CD4-positive, alpha-beta T cell treated with Interleukin-17A for 1 hour (primary cell): ENCODE measurements around the gene IL13RA2.

Experiments used
- DNase-seq: peaks from one replicate; pipeline ENCODE4 v3.0.0-alpha.2; 2020

The IL13RA2 gene

DNA sequence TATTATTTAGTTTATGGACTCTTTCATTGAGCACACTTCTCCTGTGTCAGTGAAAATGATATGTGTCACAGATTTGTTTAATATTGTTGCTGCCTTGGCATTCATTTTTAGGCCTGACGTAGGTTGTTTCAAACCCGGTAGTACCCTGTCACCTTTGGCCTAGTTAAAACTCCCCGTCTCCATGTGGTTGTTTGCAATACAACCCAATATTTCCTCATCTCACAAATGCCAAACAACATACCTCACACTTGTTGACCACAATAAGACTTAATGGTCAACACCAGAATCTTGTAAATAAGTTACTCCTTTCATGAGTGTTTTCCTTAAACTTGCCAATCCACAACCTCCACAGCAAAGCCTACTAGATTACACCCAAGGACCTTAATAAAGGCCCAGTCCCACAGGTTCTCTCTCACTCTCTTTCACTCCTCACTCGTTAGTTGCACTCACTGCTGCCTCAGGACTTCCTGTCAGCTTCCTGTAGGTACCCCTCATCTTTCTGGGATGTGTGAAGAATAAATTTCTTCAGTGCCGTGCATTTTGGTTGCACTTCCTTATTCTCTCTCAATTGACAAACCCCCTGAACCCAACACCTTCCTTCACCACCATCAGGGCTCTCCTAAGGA, 31.3 kb downstream of the IL13RA2 start:
- no peak for DNase-seq

GRCh38 chrX:114976292-114976691, 41.1 kb downstream of the IL13RA2 start:
- DNase-seq = no peak

GRCh38 chrX:114973013-114973412, 44.4 kb downstream of the IL13RA2 start:
- DNase-seq = no peak

DNA sequence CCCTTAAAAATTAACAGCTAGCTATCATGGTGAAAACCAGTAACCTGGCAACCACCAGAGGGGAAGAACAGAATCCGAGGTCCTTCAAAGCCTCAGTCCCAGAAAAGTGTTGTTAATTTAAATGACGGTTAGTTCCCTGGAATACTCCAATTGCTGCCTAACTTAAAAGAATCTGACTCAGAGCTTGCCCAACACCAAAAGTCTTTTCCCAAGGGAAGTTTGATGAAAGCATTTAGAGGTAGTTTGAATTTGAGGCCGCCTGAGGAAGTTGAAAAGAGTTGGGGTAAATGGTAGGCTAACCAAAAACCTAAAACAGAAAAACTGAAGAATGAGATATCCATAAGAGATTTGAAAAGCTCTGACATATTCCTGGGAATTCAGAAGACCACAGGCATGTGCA, 46.6 kb downstream of the IL13RA2 start:
- DNase-seq = no peak

DNA sequence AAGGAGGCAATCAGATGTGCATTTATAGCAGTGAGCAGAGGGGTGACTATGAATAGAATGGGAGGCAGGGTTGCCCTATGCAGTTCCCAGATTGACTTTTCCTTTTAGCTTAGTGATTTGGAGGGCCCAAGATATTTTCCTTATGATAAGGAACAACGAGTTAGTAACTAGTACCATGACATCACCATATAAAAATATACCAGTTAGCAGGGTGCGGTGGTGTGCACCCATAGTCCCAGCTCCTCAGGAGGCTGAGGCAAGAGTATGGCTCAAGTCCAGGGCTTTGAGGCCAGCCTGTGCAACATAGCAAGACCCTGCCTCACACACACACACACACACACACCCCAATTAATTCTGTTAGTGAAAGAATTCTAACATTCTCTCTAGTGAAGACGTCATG, 53.0 kb downstream of the IL13RA2 start:
- DNase-seq = no peak

DNA sequence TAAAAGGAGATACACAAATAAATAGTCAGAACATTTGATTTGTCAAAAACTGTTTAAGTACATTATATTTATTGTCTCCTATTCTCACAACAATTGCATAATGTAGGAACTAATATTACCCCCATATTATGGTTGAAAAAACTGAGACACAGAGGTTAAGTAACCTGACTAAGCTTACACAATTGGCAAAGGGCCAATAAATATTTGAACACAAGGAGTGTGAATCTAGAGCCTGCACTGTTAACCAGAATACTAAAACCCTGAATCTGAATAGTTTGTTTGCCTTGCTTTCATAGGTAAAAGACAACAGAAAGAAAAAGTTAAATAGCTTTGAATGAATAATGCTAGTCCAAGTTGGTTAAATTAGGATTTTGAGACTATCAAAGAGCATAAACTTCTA, 55.2 kb downstream of the IL13RA2 start:
- DNase-seq = no peak

GRCh38 chrX:114959729-114960128, 57.7 kb downstream of the IL13RA2 start:
- DNase-seq = no peak
